ENCODE data around the gene STX5.

- TF ChIP-seq CTCF (IDR thresholded peaks at IDR 0.05) (no peak), POLR2A (IDR thresholded peaks at IDR 0.05) (no peak)
Measured at GRCh38 chr11:62835336-62835735, 3.5 kb upstream of the STX5 start.

Data from Peyer's patch (tissue), 4 donors.